ENCODE results near the gene CHD6.

DNA sequence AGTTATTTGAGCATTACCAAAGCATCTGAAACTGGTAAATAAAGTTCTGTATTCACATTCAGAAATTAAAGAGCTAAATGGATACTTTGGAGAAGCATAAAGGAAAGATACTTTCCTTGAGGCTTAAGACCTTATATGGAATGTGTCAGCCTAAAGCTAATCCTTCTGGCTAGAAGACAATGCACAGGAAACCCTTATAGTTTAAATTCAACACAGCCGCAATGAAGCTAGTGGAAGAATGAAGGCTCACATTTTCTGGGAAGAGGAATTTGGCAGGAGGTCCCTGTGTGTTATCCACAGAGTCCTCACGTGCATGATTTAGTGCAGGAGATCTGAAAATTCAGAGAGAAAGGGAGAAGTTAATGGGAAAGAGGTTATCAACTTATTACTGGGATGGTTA, 21.5 kb upstream of the CHD6 start:
- TF ChIP-seq, protein P1, sequence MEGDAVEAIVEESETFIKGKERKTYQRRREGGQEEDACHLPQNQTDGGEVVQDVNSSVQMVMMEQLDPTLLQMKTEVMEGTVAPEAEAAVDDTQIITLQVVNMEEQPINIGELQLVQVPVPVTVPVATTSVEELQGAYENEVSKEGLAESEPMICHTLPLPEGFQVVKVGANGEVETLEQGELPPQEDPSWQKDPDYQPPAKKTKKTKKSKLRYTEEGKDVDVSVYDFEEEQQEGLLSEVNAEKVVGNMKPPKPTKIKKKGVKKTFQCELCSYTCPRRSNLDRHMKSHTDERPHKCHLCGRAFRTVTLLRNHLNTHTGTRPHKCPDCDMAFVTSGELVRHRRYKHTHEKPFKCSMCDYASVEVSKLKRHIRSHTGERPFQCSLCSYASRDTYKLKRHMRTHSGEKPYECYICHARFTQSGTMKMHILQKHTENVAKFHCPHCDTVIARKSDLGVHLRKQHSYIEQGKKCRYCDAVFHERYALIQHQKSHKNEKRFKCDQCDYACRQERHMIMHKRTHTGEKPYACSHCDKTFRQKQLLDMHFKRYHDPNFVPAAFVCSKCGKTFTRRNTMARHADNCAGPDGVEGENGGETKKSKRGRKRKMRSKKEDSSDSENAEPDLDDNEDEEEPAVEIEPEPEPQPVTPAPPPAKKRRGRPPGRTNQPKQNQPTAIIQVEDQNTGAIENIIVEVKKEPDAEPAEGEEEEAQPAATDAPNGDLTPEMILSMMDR (IDR thresholded peaks at IDR 0.05; ENCODE audit: insufficient read depth, low read length), result no peak
- TF ChIP-seq, protein P2, sequence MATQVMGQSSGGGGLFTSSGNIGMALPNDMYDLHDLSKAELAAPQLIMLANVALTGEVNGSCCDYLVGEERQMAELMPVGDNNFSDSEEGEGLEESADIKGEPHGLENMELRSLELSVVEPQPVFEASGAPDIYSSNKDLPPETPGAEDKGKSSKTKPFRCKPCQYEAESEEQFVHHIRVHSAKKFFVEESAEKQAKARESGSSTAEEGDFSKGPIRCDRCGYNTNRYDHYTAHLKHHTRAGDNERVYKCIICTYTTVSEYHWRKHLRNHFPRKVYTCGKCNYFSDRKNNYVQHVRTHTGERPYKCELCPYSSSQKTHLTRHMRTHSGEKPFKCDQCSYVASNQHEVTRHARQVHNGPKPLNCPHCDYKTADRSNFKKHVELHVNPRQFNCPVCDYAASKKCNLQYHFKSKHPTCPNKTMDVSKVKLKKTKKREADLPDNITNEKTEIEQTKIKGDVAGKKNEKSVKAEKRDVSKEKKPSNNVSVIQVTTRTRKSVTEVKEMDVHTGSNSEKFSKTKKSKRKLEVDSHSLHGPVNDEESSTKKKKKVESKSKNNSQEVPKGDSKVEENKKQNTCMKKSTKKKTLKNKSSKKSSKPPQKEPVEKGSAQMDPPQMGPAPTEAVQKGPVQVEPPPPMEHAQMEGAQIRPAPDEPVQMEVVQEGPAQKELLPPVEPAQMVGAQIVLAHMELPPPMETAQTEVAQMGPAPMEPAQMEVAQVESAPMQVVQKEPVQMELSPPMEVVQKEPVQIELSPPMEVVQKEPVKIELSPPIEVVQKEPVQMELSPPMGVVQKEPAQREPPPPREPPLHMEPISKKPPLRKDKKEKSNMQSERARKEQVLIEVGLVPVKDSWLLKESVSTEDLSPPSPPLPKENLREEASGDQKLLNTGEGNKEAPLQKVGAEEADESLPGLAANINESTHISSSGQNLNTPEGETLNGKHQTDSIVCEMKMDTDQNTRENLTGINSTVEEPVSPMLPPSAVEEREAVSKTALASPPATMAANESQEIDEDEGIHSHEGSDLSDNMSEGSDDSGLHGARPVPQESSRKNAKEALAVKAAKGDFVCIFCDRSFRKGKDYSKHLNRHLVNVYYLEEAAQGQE (IDR thresholded peaks at IDR 0.05; ENCODE audit: insufficient replicate concordance, low read depth), result no peak
- TF ChIP-seq GABPA (IDR thresholded peaks at IDR 0.05; ENCODE audit: low read depth), result no peak
